Gastrocnemius medialis (tissue), 4 donors: ENCODE measurements around the gene LDAH. TPM values are rescaled to one million over a fixed set of nuclear protein-coding genes. Genes with fewer than 3 reads are reported as not detected.

Experiments
- ATAC-seq, 2 donors: fragments of 150-250 bp; one replicate each; pipeline ENCODE4 v1.9.1; 2016
- DNase-seq, 2 donors: peaks; one replicate each; pipeline ENCODE4 v3.0.0-alpha.2; 2019
- H3K27ac ChIP-seq, 4 donors: fragments of 200-600 bp; sonication (generic); 1 replicate in 1 of 4; 2 replicates in 3 of 4; pipeline ENCODE4 v1.5.1; 2016 to 2018; ENCODE audit warnings: mild to moderate bottlenecking in 2 of 4, moderate library complexity in 1 of 4
- H3K27me3 ChIP-seq, 3 donors: fragments of 200-600 bp; sonication (generic) in 2 of 3; 1 replicate in 1 of 3; 2 replicates in 2 of 3; pipeline versions ENCODE4 v1.5.1 to v1.6.0; 2016 to 2019; ENCODE audit warnings: mild to moderate bottlenecking in 1 of 3, moderate library complexity in 1 of 3
- H3K36me3 ChIP-seq, 2 donors: fragments of 200-600 bp; sonication (generic) in 1 of 2; one replicate each; pipeline ENCODE4 v1.5.1; 2017 to 2018
- H3K4me1 ChIP-seq, 2 donors: fragments of 200-600 bp; sonication (generic) in 1 of 2; one replicate each; pipeline ENCODE4 v1.5.1; 2016 to 2017; ENCODE audit warnings: mild to moderate bottlenecking in 2 of 2
- H3K4me3 ChIP-seq, 4 donors: fragments of 200-600 bp; sonication (generic) in 3 of 4; 1 replicate in 1 of 4; 2 replicates in 3 of 4; pipeline ENCODE4 v1.5.1; 2016 to 2019; ENCODE audit warnings: mild to moderate bottlenecking in 2 of 4
- H3K9me3 ChIP-seq, 3 donors: fragments of 200-600 bp; sonication (generic) in 2 of 3; 1 replicate in 1 of 3; 2 replicates in 2 of 3; pipeline ENCODE4 v1.5.1; 2016 to 2019
- CTCF ChIP-seq, 5 experiments: fragments of 450-650 bp in 3 of 5; fragments of 200-600 bp in 2 of 5; sonication (generic) in 2 of 5; IDR thresholded peaks in 4 of 5; conservative IDR thresholded peaks in 1 of 5; 1 replicate in 4 of 5; 2 replicates in 1 of 5; pipeline ENCODE4 v1.5.1; 2016 to 2019; ENCODE audit warnings: antibody characterized with exemption in 5 of 5, mild to moderate bottlenecking in 3 of 5, moderate library complexity in 3 of 5
- POLR2A ChIP-seq, 2 donors: fragments of 450-650 bp; IDR thresholded peaks; one replicate each; pipeline ENCODE4 v1.6.1; 2017; ENCODE audit warnings: antibody characterized with exemption in 2 of 2, mild to moderate bottlenecking in 2 of 2, moderate library complexity in 2 of 2
- in situ Hi-C, 4 donors: fragments of 200-750 bp; cut with MboI; loops; one replicate each; pipeline versions ENCODE4 v1.15.0 to v1.8.0; 2017; ENCODE audit warnings: low sequenced_read_pairs in 4 of 4
- intact Hi-C: fragments of 100-400 bp; cut with DNase I; formaldehyde crosslinking; loops from one replicate; pipeline ENCODE4 v1.15.1; 2023; ENCODE audit warnings: low total_unique reads
- total RNA-seq, 4 donors: library from RNA; depleted of rRNA; stranded (reverse); fragments of >200 nt; gene quantifications; one replicate each; pipeline versions ENCODE4 v1.1.0 to v1.2.3, GENCODE V29; 2016

The LDAH gene
- total RNA-seq, 4 donors from 2014 or later = 0.97 to 2.2 (median 1.4) TPM

DNA sequence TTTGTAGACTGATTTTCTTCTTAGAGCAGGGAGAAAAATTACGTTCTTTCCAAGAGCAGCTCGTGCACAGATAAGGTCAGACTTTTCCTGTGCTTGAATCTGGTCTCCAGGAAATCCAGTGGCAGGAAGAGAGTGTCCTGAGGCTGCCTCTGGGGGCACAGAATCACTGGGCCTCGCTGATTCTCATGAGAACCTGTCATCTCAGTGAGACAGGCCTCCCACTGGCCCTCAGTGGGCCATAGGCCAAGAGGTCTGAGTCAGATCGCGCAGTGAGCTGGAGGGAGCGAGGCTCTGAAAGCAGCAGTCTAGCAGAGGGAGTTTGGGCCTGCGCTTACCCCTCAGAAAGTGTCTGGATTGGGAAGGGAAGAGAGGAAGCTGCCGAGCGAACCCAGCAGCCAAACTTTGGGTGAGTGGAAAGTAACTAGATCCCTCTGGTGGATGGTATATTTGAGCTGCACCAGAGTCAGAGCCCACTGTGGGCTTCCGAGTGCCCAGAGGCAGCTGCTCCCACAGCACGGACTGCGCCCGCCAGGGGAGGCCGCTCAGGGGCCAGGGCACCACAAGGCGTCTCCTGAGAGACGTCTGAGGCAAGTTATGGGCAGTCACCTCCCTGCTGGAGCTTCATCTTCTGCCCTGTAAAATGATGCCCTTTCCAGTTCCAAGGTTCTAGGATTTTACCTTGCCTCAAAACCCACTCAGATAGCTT, 147.8 kb downstream of the LDAH start:
- Histone ChIP-seq H3K27ac (no peak overlapping the region), H3K4me1 (no peaks in the 10 kb centered on the region), H3K36me3 (no peaks in the 10 kb centered on the region), H3K4me3 (no peak overlapping the region), H3K27me3 (peaks cover 28 to 44% (median 39%) of the 10 kb centered on the region in 3 donors), H3K9me3 (no peaks in the 10 kb centered on the region)
- in situ Hi-C loops (loop anchor here in 2 of 4 donors (25.0 kb wide), 1 partner anchor 437 kb away; the partner anchor contains the start of gene TDRD15 (in 2 of the 2)), intact Hi-C loops (no loop called here)
- TF ChIP-seq POLR2A (IDR thresholded peaks at IDR 0.05) (no peak), CTCF (IDR thresholded peaks at IDR 0.05 in 4 of 5, conservative IDR thresholded peaks at IDR 0.05 in 1 of 5) (no peak)
- no peak for DNase-seq
- ATAC-seq = peak in 1 of 2 donors; percentile 30

- no peaks in the 10 kb centered on the region for H3K36me3 ChIP-seq
- H3K27me3 ChIP-seq = peaks cover 34 to 50% (median 46%) of the 10 kb centered on the region in 3 donors
- no peaks in the 10 kb centered on the region for H3K4me1 ChIP-seq
- TF ChIP-seq POLR2A (IDR thresholded peaks at IDR 0.05) = no peak
- TF ChIP-seq CTCF (IDR thresholded peaks at IDR 0.05 in 4 of 5, conservative IDR thresholded peaks at IDR 0.05 in 1 of 5) = no peak
- H3K9me3 ChIP-seq = no peaks in the 10 kb centered on the region
- in situ Hi-C loops = loop anchor here in 1 of 4 donors (25.0 kb wide), 1 partner anchor 438 kb away; the partner anchor contains the start of gene TDRD15
- ATAC-seq = no peak
- H3K27ac ChIP-seq = no peak overlapping the region
- intact Hi-C loops = no loop called here
- H3K4me3 ChIP-seq = no peak overlapping the region
- no peak for DNase-seq
These were observed 148.5 kb downstream of the LDAH start for GRCh38 chr2:20674309-20674965.

- intact Hi-C loops (no loop called here), in situ Hi-C loops (loop anchor here in 1 of 4 donors (25.0 kb wide), 1 partner anchor 439 kb away; the partner anchor contains the start of gene TDRD15)
- TF ChIP-seq CTCF (IDR thresholded peaks at IDR 0.05 in 4 of 5, conservative IDR thresholded peaks at IDR 0.05 in 1 of 5) (no peak), POLR2A (IDR thresholded peaks at IDR 0.05) (no peak)
- Histone ChIP-seq H3K36me3 (no peaks in the 10 kb centered on the region), H3K4me3 (no peak overlapping the region), H3K4me1 (no peaks in the 10 kb centered on the region), H3K9me3 (no peaks in the 10 kb centered on the region), H3K27ac (no peak overlapping the region), H3K27me3 (peaks cover 41 to 57% (median 53%) of the 10 kb centered on the region in 3 donors)
- DNase-seq (no peak), ATAC-seq (no peak)
These were observed 149.1 kb downstream of the LDAH start for GRCh38 chr2:20673686-20674308.

DNA sequence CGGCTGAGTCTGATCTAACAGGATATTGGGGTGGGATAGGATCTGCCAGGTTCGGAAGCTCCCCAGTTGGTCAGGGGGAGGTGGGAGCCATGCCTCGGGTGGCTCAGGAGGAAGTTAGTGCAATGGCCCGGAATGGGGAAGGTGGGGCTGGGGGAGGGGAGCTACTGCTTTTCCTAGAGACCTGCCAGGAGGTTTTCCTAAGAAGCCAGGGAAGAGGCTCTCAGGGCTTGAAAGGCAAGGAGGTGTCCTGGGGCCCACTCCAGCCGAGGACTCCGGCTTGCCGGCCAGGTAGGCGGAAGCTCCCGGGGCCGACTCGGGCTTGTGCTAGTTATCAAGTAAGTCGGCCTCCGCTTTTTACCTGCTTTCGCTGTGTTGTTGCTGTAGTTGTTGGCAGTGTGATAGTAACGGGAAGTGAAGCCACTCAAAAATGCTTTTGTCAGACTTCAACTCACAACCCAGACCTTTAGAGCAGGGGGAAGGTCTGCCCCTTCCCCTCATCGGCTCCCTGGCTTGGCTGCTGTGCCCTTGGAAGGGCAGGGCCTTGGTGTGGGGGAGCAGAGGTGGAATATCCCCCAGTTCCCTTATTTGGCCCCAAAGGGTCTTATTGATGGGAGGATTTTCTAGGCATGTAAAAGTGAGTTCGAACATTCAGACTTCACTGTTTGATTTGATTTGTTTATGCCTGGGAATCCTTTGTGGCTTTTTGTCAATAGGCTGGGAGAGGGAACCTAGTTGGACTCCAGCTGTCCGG, 150.5 kb downstream of the LDAH start:
- ATAC-seq (no peak), DNase-seq (no peak)
- intact Hi-C loops = no loop called here
- H3K27ac ChIP-seq = no peak overlapping the region
- H3K4me1 ChIP-seq = no peaks in the 10 kb centered on the region
- TF ChIP-seq POLR2A (IDR thresholded peaks at IDR 0.05) = no peak
- TF ChIP-seq CTCF (IDR thresholded peaks at IDR 0.05 in 4 of 5, conservative IDR thresholded peaks at IDR 0.05 in 1 of 5) = no peak
- in situ Hi-C loops = loop anchor here in 1 of 4 donors (25.0 kb wide), 1 partner anchor 440 kb away; the partner anchor contains the start of gene TDRD15
- no peak overlapping the region for H3K4me3 ChIP-seq
- no peaks in the 10 kb centered on the region for H3K36me3 ChIP-seq
- peaks cover 54 to 71% (median 66%) of the 10 kb centered on the region in 3 donors for H3K27me3 ChIP-seq
- H3K9me3 ChIP-seq = no peaks in the 10 kb centered on the region
